Activated CD8-positive, alpha-beta memory T cell treated with anti-CD3 and anti-CD28 coated beads, Interleukin-2, amount 50 U/mL, for 24 hours (primary cell): ENCODE data around the gene TOM1L1.
"Not testable (repeated sequence)": the region's sequence is repeated elsewhere in the genome, so short reads cannot be mapped to it uniquely, and the experiment has no call there.

ENCODE experiments used
- DNase-seq: peaks from one replicate; pipeline ENCODE4 v3.0.0-alpha.2; 2020; ENCODE audit errors: extremely low read depth

Gene TOM1L1, protein sequence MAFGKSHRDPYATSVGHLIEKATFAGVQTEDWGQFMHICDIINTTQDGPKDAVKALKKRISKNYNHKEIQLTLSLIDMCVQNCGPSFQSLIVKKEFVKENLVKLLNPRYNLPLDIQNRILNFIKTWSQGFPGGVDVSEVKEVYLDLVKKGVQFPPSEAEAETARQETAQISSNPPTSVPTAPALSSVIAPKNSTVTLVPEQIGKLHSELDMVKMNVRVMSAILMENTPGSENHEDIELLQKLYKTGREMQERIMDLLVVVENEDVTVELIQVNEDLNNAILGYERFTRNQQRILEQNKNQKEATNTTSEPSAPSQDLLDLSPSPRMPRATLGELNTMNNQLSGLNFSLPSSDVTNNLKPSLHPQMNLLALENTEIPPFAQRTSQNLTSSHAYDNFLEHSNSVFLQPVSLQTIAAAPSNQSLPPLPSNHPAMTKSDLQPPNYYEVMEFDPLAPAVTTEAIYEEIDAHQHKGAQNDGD

DNA sequence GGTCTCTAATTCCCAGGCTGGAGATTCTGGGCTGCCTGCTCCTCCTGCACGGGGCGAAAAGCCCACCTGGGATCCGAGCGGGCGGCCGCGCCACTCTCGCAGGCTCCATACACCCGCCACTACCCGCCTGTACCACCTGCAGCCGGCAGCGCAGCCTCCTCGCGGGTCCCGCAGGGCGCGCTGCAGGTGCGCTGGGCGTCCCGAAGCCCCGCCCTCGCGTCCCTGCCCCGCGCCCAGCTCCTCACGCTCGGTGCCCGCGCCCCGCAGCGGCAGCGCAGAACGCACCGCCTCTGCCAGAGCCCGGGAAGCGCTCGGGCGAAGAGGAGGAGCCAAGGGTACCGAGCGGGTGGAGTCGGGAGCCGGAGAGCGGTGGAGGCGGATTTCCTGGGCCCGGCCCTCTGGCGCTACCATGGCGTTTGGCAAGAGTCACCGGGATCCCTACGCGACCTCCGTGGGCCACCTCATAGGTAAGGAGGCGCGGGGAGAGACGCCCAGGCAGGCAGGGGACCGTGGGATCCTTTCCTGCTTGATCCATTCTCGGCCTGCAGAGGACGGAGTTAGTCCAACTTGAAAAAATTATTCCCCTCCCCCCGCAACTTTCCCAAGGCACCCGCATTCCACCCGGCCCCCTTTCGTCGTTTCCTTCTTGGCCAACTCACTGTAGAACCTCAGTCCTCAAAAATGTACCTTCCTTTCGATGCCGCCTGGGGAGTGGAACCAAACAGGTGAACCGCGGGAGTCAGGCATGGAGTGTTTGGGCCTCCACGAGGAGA, at the start of gene TOM1L1:
TSS of gene TOM1L1 (plus strand) at position 396 of the 773 bp plus-strand sequence. CDS start at position 410, 14 bp downstream.
- no peak for DNase-seq

DNA sequence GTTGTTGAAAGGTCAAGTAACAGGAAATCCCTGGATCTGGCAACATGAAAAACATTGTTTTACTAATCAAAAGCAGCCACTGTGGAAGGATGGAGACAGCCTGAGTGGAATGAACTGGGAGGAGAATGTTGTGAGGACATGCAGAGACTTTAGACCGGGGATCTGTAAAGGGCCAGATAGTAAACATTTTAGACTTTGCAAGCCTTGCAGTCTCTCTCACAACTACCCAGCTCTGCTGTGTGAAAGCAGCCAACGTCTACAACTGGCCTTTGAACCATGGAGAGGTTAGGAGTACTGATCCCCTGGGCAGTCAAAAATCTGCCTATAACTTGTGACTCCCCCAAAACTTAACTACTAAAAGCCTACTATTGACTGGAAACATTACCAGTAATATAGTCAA, 41.5 kb upstream of the TOM1L1 start:
- no peak for DNase-seq

GRCh38 chr17:54860617-54861470, 39.8 kb upstream of the TOM1L1 start:
- DNase-seq: no peak

DNA sequence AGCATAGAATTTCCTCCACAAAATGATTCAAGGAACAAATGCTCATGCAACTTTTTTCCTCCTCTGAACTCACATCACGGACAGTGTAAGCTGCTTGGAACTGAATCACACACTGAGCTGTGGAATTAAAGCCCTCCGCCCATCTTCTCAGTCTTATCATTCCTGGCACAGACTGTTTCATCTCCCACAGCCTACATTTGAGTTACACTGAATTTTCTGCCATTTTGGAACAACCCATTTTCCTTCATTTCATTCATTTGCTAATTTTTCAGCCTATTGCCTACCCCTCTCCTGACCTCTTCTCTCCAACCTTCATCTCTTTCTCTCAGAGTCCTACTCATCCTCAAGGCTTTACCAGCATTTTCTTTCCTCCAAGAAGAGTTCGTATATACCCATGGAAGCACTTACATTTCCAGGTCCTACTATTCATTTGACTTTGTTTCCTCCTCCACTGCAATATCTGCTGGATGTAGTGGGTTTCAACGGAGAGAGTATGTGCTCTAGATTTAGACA, 39.1 kb upstream of the TOM1L1 start:
- no peak for DNase-seq

- no peak for DNase-seq
These were observed 37.5 kb upstream of the TOM1L1 start for GRCh38 chr17:54863176-54863575.

- DNase-seq: no peak
These were observed 36.6 kb upstream of the TOM1L1 start for GRCh38 chr17:54864070-54864469.

DNA sequence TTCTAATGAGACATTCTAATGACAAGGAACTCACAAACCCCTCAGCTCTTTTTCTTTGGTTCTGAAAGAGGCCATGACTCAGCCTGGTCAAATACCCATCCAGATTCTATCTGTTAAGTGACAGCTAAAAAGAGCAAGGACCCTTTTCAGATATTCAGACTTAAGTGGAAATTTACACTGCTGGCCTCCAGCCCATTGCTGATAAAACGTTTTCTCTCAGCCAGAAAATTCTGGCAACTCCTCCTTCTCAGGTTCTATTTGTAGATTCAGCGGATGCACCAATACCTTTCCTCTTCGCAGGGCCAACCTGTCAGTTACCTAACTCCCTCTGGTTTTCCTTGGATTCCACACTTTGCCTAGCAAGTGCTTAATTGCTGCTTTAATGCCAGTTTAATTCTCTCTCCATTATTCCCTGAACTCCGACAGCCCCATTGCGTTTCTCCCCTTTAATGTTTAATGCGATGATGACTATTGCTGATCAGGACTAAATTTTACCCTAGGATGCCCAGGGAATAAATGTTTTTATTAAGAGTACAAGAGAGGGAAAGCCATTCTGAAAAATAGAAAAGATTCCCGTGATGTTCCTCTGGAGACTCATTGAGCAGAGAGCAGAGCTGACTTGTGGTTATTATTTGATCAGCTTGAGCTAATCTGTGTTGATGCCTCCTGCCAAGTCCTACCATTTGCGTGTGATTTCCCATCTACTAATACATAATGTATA, 35.9 kb upstream of the TOM1L1 start:
- no peak for DNase-seq

DNA sequence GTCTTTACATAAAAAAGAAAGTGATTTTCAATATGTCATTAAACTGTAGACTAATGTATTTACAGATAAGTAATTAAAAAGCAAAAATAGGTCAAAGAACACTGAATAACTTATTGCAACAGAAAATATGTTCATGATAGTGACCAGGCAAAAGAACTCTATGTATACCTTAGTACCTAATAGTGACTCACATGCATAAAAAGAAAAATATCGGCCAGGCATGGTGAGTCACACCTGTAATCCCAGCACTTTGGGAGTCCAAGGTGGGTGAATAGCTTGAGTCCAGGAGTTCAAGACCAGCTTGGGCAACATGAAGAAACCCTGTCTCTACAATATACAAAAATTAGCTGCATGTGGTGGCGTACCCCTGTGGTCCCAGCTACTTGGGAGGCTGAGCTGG, 33.0 kb upstream of the TOM1L1 start:
- DNase-seq: no peak

- DNase-seq: no peak
These were observed 29.9 kb upstream of the TOM1L1 start for GRCh38 chr17:54870671-54871175.

DNA sequence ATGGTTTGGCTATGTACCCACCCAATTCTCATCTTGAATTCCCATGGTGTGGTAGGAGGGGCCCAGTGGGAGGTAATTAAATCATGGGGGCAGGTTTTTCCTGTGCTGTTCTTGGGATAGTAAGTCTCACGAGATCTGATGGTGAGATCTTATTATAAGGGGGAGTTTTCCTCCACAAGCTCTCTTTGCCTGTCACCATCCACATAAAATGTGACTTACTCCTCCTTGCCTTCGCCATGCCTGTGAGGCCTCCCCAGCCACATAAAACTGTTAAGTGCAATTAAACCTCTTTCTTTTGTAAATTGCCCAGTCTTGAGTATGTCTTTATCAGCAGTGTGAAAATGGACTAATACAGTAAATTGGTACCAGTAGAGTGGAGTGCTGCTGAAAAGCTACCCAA, 24.7 kb upstream of the TOM1L1 start:
- not testable (repeated sequence) for DNase-seq

GRCh38 chr17:54876656-54877195, 23.9 kb upstream of the TOM1L1 start:
- no peak for DNase-seq

- DNase-seq: no peak
These were observed 19.2 kb upstream of the TOM1L1 start for GRCh38 chr17:54881255-54881972.

- DNase-seq: no peak
These were observed 18.3 kb upstream of the TOM1L1 start for GRCh38 chr17:54882371-54882770.

DNA sequence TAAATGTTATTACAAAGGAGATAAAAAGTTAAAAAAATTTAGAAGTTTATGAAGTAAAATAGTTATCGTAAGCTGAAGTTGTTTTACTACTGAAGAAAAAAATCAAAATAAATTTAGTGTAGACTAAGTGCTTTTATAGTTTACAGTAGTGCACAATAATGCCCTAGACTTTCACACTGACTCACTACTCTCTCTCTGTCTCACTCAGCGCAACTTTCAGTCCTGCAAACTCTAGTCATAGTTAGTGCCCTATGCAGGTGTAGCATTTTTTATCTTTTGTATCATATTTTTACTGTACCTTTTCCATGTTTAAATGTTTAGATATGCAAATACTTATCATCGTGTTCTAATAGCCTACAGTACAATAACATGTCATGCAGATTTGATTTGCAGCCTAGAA, 17.7 kb upstream of the TOM1L1 start:
- DNase-seq: no peak

GRCh38 chr17:54883939-54884338, 16.7 kb upstream of the TOM1L1 start:
- DNase-seq: no peak

- no peak for DNase-seq
These were observed 12.9 kb upstream of the TOM1L1 start for GRCh38 chr17:54887787-54888186.

DNA sequence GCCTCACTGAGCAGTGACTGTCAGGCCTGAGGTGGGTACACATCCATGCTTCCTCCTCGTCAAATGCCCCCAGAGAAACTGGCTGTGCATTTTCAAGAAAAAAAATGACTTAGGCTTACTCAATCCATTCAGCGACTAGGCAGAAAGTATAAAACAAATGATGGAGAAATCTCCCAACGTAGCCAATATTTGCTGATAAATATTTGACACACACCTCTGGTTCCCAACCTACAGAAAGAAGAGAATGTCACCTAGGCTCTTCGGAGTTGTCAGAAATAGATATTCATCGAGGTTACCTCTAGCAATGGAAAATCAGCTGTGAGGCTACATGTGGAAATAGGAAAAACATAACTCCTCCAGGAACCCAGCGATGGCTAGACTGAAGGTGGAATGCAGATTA, 12.4 kb upstream of the TOM1L1 start:
- DNase-seq: no peak

GRCh38 chr17:54888981-54889380, 11.7 kb upstream of the TOM1L1 start:
- DNase-seq: no peak

DNA sequence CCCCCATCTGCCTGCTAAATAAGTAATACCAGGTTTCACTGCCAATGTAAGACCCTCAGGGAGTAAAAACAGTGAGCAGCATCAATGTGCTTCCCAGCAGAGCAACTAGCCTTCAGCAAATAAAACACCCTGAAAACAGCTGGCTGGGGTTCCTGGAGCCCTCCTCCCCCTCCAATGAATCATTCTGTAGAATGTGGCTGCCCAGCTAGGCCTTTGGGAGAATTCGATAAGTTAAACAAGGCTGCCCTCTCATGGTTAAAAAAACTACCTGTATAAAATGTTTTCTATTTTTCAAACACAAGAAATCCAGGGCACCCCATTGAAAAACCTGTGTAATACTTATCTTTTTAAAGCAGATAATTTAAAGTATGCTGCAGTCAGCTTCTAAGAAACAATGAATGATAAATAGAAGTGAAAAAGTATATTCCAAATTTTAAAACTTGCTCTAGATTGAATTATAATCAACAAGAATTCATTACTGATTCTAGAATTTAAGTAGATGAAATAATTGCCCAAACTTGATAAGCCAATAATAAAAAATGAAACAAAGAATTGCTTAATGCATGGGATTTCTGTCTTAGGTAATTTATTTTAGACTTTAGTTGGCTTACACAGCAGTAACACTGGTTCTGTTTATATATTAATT, 9.4 kb upstream of the TOM1L1 start:
- DNase-seq: no peak
